HEK293 (cell line): ENCODE data around the gene SERTAD1.
A peak's percentile ranks its signal among the peaks of the same experiment; 100 is the strongest.

Source experiments
- CTCF ChIA-PET: fragments of 350-600 bp; formaldehyde crosslinking; extraction: SDS; loops from one replicate; lab custom pipeline; 2021; ENCODE audit warnings: antibody characterized with exemption; lab: Yijun Ruan, JAX
- POLR2A ChIA-PET: fragments of 300-600 bp; formaldehyde crosslinking; extraction: SDS; loops from one replicate; lab custom pipeline; 2020; ENCODE audit warnings: antibody characterized with exemption, inconsistent platforms; lab: Yijun Ruan, JAX
- H3K27ac ChIP-seq: fragments of 200-500 bp; sonication (Bioruptor generic); 2 replicates; pipeline ENCODE4 v1.5.1; 2014; ENCODE audit warnings: low read depth, low read length, control low read depth, inconsistent platforms; ENCODE audit errors: extremely low read depth
- H3K36me3 ChIP-seq, 2 experiments: fragments of 200-500 bp in 1 of 2; sonication (Bioruptor generic) in 1 of 2; 1 replicate in 1 of 2; 2 replicates in 1 of 2; pipeline ENCODE4 v1.5.1; 2014 to 2017; ENCODE audit warnings: inconsistent platforms in 2 of 2, low read length in 2 of 2; ENCODE audit not compliant: control insufficient read depth in 2 of 2, insufficient read depth in 1 of 2
- H3K4me1 ChIP-seq: fragments of 200-500 bp; sonication (Bioruptor generic); 2 replicates; pipeline ENCODE4 v1.5.1; 2014; ENCODE audit warnings: mild to moderate bottlenecking, low read length, inconsistent platforms; ENCODE audit not compliant: control insufficient read depth, insufficient read depth
- H3K4me3 ChIP-seq: 2 replicates; pipeline ENCODE4 v1.5.1; 2011; ENCODE audit warnings: low read depth, mild to moderate bottlenecking, control low read depth, low read length, moderate library complexity
- H3K9me3 ChIP-seq: fragments of 200-500 bp; sonication (Bioruptor generic); 2 replicates; pipeline ENCODE4 v1.5.1; 2014; ENCODE audit warnings: low read depth, low read length, inconsistent platforms; ENCODE audit not compliant: control insufficient read depth, insufficient read depth
- ATF2 ChIP-seq: fragments of 450-650 bp; formaldehyde crosslinking; IDR thresholded peaks from 2 replicates; pipeline ENCODE4 v1.5.1; 2016; ENCODE audit warnings: missing biosample characterization, missing genetic modification characterization, low read depth
- GLIS2 ChIP-seq: fragments of 450-650 bp; formaldehyde crosslinking; IDR thresholded peaks from 2 replicates; pipeline ENCODE4 v1.5.1; 2016; ENCODE audit warnings: missing biosample characterization, missing genetic modification characterization
- HOXD13 ChIP-seq: sonication (generic); formaldehyde crosslinking; IDR thresholded peaks from 2 replicates; pipeline ENCODE4 v1.8.0; 2022; ENCODE audit warnings: missing genetic modification reagents, borderline replicate concordance
- KLF10 ChIP-seq: fragments of 450-650 bp; IDR thresholded peaks from 2 replicates; pipeline ENCODE4 v1.5.1; 2018; ENCODE audit warnings: missing biosample characterization, mild to moderate bottlenecking, missing genetic modification characterization
- MYNN ChIP-seq: fragments of 450-650 bp; formaldehyde crosslinking; IDR thresholded peaks from 2 replicates; pipeline ENCODE4 v1.5.1; 2016; ENCODE audit warnings: missing biosample characterization, missing genetic modification characterization, borderline replicate concordance
- MZF1 ChIP-seq: fragments of 450-650 bp; formaldehyde crosslinking; IDR thresholded peaks from 2 replicates; pipeline ENCODE4 v1.5.1; 2017; ENCODE audit warnings: missing biosample characterization, missing genetic modification characterization, borderline replicate concordance
- PRDM1 ChIP-seq: fragments of 450-650 bp; formaldehyde crosslinking; IDR thresholded peaks from 2 replicates; pipeline ENCODE4; 2016; ENCODE audit warnings: missing biosample characterization, missing genetic modification characterization
- SP2 ChIP-seq: fragments of 450-650 bp; formaldehyde crosslinking; IDR thresholded peaks from 2 replicates; pipeline ENCODE4 v1.5.1; 2016; ENCODE audit warnings: missing biosample characterization, missing genetic modification characterization
- SP3 ChIP-seq: fragments of 450-650 bp; formaldehyde crosslinking; IDR thresholded peaks from 2 replicates; pipeline ENCODE4 v1.5.1; 2016; ENCODE audit warnings: missing biosample characterization, missing genetic modification characterization
- TRIM28 ChIP-seq: IDR thresholded peaks from 2 replicates; pipeline ENCODE4 v1.6.1; 2011; ENCODE audit warnings: low read length, control low read depth, borderline replicate concordance
- WT1 ChIP-seq: fragments of 450-650 bp; formaldehyde crosslinking; IDR thresholded peaks from 2 replicates; pipeline ENCODE4 v1.5.1; 2016; ENCODE audit warnings: missing biosample characterization, missing genetic modification characterization
- ZFP37 ChIP-seq: fragments of 450-650 bp; formaldehyde crosslinking; IDR thresholded peaks from 2 replicates; pipeline ENCODE4 v1.5.1; 2016; ENCODE audit warnings: missing biosample characterization, missing genetic modification characterization
- ZNF10 ChIP-seq: fragments of 450-650 bp; formaldehyde crosslinking; IDR thresholded peaks from 2 replicates; pipeline ENCODE4 v1.5.1; 2017; ENCODE audit warnings: missing biosample characterization, missing genetic modification characterization
- ZNF121 ChIP-seq: fragments of 450-650 bp; formaldehyde crosslinking; IDR thresholded peaks from 2 replicates; pipeline ENCODE4 v1.5.1; 2016; ENCODE audit warnings: missing biosample characterization, missing genetic modification characterization
- ZNF133 ChIP-seq: fragments of 450-650 bp; formaldehyde crosslinking; IDR thresholded peaks from 2 replicates; pipeline ENCODE4 v1.5.1; 2016; ENCODE audit warnings: missing biosample characterization, missing genetic modification characterization
- ZNF155 ChIP-seq: fragments of 450-650 bp; formaldehyde crosslinking; IDR thresholded peaks from 2 replicates; pipeline ENCODE4 v1.5.1; 2016; ENCODE audit warnings: missing biosample characterization, missing genetic modification characterization
- ZNF157 ChIP-seq: fragments of 450-650 bp; formaldehyde crosslinking; IDR thresholded peaks from 2 replicates; pipeline ENCODE4 v1.5.1; 2016; ENCODE audit warnings: missing biosample characterization, missing genetic modification characterization
- ZNF16 ChIP-seq: fragments of 450-650 bp; formaldehyde crosslinking; IDR thresholded peaks from 2 replicates; pipeline ENCODE4 v1.5.1; 2016; ENCODE audit warnings: low read depth, missing biosample characterization, missing genetic modification characterization
- ZNF2 ChIP-seq: fragments of 450-650 bp; formaldehyde crosslinking; IDR thresholded peaks from 2 replicates; pipeline ENCODE4 v1.5.1; 2016; ENCODE audit warnings: missing biosample characterization, missing genetic modification characterization
- ZNF214 ChIP-seq: fragments of 450-650 bp; formaldehyde crosslinking; IDR thresholded peaks from 2 replicates; pipeline ENCODE4 v1.5.1; 2017; ENCODE audit warnings: missing biosample characterization, mild to moderate bottlenecking, missing genetic modification characterization, borderline replicate concordance
- ZNF239 ChIP-seq: fragments of 450-650 bp; formaldehyde crosslinking; IDR thresholded peaks from 2 replicates; pipeline ENCODE4 v1.5.1; 2016; ENCODE audit warnings: missing biosample characterization, missing genetic modification characterization
- ZNF311 ChIP-seq: fragments of 450-650 bp; formaldehyde crosslinking; IDR thresholded peaks from 2 replicates; pipeline ENCODE4 v1.5.1; 2017; ENCODE audit warnings: missing biosample characterization, missing genetic modification characterization, borderline replicate concordance
- ZNF324 ChIP-seq: fragments of 450-650 bp; formaldehyde crosslinking; IDR thresholded peaks from 2 replicates; pipeline ENCODE4 v1.5.1; 2016; ENCODE audit warnings: missing biosample characterization, missing genetic modification characterization
- ZNF391 ChIP-seq: fragments of 450-650 bp; formaldehyde crosslinking; IDR thresholded peaks from 2 replicates; pipeline ENCODE4 v1.5.1; 2016; ENCODE audit warnings: low read depth, missing biosample characterization, missing genetic modification characterization, borderline replicate concordance
- ZNF549 ChIP-seq: fragments of 450-650 bp; IDR thresholded peaks from 2 replicates; pipeline ENCODE4 v1.5.1; 2018; ENCODE audit warnings: missing biosample characterization, missing genetic modification characterization, mild to moderate bottlenecking, inconsistent platforms, moderate library complexity
- ZNF621 ChIP-seq: fragments of 450-650 bp; formaldehyde crosslinking; IDR thresholded peaks from 2 replicates; pipeline ENCODE4 v1.5.1; 2017; ENCODE audit warnings: missing biosample characterization, missing genetic modification characterization
- ZNF623 ChIP-seq: fragments of 450-650 bp; formaldehyde crosslinking; IDR thresholded peaks from 2 replicates; pipeline ENCODE4 v1.5.1; 2016; ENCODE audit warnings: missing biosample characterization, missing genetic modification characterization
- ZNF664 ChIP-seq: fragments of 450-650 bp; formaldehyde crosslinking; IDR thresholded peaks from 2 replicates; pipeline ENCODE4 v1.5.1; 2016; ENCODE audit warnings: missing biosample characterization, missing genetic modification characterization
- ZNF830 ChIP-seq: fragments of 450-650 bp; IDR thresholded peaks from 2 replicates; pipeline ENCODE4 v1.5.0; 2018; ENCODE audit warnings: missing biosample characterization, missing genetic modification characterization, low read depth, mild to moderate bottlenecking, moderate library complexity
- ZNF843 ChIP-seq: fragments of 450-650 bp; formaldehyde crosslinking; IDR thresholded peaks from 2 replicates; pipeline ENCODE4 v1.5.1; 2016; ENCODE audit warnings: missing biosample characterization, missing genetic modification characterization
- ZSCAN16 ChIP-seq: fragments of 450-650 bp; formaldehyde crosslinking; IDR thresholded peaks from 2 replicates; pipeline ENCODE4 v1.5.1; 2016; ENCODE audit warnings: missing biosample characterization, missing genetic modification characterization
- ZSCAN18 ChIP-seq: fragments of 450-650 bp; formaldehyde crosslinking; IDR thresholded peaks from 2 replicates; pipeline ENCODE4 v1.5.1; 2016; ENCODE audit warnings: missing biosample characterization, missing genetic modification characterization
- ZXDB ChIP-seq: fragments of 450-650 bp; formaldehyde crosslinking; IDR thresholded peaks from 2 replicates; pipeline ENCODE4 v1.5.1; 2016; ENCODE audit warnings: missing biosample characterization, missing genetic modification characterization
- TF ChIP-seq, protein P1 (sequence below): sonication (generic); formaldehyde crosslinking; IDR thresholded peaks from 2 replicates; pipeline ENCODE4 v1.8.1; 2022; ENCODE audit warnings: mild to moderate bottlenecking, moderate library complexity, missing genetic modification reagents

The SERTAD1 gene

DNA sequence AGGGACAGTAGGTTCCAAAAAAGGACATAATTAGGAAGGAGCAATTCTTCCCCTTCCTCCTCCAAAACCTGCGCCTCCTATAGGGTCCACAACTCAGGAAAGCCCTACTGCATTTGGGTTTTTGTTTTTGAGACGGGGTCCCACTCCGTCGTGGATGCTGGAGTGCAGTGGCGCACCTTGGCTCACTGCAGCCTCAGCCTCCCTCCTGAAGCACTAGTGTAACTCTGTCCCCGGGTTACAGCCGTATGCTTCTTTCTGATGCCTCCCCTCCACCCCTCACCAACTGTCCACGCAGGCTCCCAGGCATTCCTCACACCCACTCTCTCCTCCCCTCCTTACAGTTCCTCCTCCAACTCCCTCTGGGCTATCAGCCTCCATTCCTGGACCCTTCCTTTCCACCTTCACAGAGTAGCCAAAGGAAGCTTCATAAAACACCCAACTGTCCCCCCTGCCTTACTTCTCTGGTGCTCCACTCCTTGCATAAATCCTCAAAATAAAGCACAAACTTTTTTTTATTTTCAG lies 20.5 kb upstream of the SERTAD1 start (continued):
- TF ChIP-seq ATF2 (tag by site-specific recombination): no peak

- ChIA-PET POLR2A (interaction anchor here (0.6 to 17.1 kb wide), 4 partner anchors 8 to 97 kb away, joined by 3 to 428 read pairs (median 12); partner anchors contain the start of genes BLVRB, C19orf47, PLD3 and SERTAD1), CTCF (interaction anchor here (0.5 to 2.1 kb wide), 9 partner anchors 8 to 182 kb away, joined by 3 to 15 read pairs (median 4); partner anchors contain the start of gene SERTAD1)
- H3K4me1 ChIP-seq: peaks cover 14% of the 10 kb centered on the region
- no peaks in the 10 kb centered on the region for H3K9me3 ChIP-seq
- H3K4me3 ChIP-seq: no peak overlapping the region
- peak overlapping the region; percentile 37 for H3K27ac ChIP-seq
- H3K36me3 ChIP-seq: peaks cover 22 to 28% of the 10 kb centered on the region in 2 experiments
- TF ChIP-seq ZNF214 (tag by site-specific recombination) (no peak), TRIM28 (no peak), MYNN (tag by site-specific recombination) (no peak), KLF10 (tag by site-specific recombination) (no peak), ZNF843 (tag by site-specific recombination) (no peak), ZNF2 (no peak), ZNF16 (tag by site-specific recombination) (no peak), ZNF621 (tag by site-specific recombination) (no peak), HOXD13 (no peak), PRDM1 (tag by site-specific recombination) (peak; percentile 98), ZNF121 (tag by site-specific recombination) (no peak), ZNF10 (no peak), WT1 (tag by site-specific recombination) (no peak), ZNF324 (tag by site-specific recombination) (no peak), SP2 (tag by site-specific recombination) (peak; percentile 60), ZNF391 (no peak), ZXDB (tag by site-specific recombination) (no peak), ATF2 (tag by site-specific recombination) (no peak), ZNF311 (tag by site-specific recombination) (no peak), ZSCAN16 (tag by site-specific recombination) (no peak), ZNF830 (tag by site-specific recombination) (no peak), ZNF155 (tag by site-specific recombination) (no peak), ZNF157 (no peak), ZNF133 (no peak), ZSCAN18 (tag by site-specific recombination) (no peak), ZFP37 (no peak), ZNF549 (tag by site-specific recombination) (no peak), ZNF664 (tag by site-specific recombination) (no peak), SP3 (peak; percentile 78), ZNF239 (tag by site-specific recombination) (no peak), MZF1 (tag by site-specific recombination) (no peak), ZNF623 (tag by site-specific recombination) (no peak), GLIS2 (tag by site-specific recombination) (peak; percentile 42; the same call in 1 of the 2 replicates)
- TF ChIP-seq, protein P1, sequence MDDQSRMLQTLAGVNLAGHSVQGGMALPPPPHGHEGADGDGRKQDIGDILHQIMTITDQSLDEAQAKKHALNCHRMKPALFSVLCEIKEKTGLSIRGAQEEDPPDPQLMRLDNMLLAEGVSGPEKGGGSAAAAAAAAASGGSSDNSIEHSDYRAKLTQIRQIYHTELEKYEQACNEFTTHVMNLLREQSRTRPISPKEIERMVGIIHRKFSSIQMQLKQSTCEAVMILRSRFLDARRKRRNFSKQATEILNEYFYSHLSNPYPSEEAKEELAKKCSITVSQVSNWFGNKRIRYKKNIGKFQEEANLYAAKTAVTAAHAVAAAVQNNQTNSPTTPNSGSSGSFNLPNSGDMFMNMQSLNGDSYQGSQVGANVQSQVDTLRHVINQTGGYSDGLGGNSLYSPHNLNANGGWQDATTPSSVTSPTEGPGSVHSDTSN (CRISPR knock-in tag): no peak
Measured at GRCh38 chr19:40445780-40446262, 20.0 kb upstream of the SERTAD1 start.
